ENCODE measurements around the gene NR3C1.

NR3C1 gene

DNA sequence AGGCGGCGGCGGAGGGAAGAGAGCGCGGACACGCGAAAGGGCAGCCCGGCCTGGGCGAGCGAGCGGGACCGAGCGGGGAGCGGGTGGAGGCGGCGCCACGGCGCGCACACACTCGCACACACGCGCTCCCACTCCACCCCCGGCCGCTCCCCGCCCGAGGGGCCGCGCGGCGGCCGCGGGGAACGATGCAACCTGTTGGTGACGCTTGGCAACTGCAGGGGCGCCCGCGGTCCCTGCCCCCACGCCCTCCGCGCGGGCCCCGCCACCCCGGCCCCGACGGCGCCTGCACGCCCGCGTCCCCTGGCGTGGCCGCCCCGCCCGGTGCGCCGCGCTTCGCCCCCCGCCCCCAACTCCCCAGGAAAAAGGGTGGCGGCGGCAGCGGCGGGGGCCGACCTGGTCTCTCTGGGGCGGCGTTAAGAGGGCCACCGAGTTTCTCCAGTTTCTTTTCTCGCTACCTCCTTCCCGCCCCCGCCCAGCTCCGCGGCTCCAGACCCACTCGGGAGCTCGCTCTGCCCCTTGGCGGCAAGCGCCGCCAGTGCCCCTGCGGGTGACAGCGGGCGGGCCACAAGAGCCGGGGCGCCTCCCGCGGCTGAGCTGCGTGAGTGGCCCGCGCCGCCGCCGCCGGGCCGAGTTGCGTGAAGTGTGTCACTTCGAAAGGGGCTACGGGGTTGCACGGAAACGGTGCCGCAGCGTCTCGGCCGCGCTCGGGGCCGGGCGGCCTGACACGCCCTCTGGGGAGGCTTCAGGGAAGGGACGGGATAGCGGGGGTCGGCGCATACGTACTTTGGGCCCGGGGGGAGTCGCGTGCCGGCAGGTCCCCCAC is at the start of gene NR3C1:
Gene NR3C1 (minus strand): TSS at position 94 of the 823 bp plus-strand sequence. CDS start 2,847 bp downstream, outside the sequence.
- DNase-seq = peak; percentile 10

DNA sequence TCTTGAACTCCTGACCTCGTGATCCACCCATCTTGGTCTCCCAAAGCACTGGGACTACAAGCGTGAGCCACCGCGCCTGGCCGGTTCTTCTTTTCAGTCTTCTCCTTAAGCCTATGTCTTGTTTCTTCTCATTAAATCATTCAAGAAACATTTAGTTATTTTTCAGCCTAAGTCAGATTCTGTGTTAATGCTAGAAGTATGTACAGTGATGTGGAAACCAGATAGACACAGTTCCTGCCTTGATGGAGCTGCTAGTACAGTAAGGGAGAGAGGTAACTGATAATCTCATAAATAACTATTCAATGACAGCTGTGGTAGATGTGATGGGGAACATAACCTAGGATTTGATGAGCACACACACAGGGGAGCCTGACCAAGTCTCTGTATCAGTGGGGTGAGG is 46.3 kb upstream of the NR3C1 start:
- no peak for DNase-seq

DNA sequence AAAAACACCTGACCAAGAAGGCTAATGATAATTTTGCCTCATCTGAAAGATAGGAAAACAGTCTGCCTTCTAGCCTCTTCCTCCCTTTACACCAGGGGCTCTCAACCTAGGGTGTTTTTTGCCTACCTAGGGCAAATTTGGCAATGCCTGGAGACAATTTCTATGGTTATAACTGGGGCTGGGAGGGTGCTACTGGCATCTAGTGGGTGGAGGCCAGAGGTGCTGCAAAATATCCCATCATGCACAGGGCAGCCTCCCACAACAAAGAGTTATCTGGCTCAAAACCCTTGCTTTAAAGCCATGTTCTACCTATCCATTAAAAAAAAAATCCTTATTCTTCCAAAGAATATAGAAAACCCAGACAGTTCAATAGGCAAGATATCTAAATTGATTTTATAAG is 45.0 kb upstream of the NR3C1 start:
- no peak for DNase-seq

DNA sequence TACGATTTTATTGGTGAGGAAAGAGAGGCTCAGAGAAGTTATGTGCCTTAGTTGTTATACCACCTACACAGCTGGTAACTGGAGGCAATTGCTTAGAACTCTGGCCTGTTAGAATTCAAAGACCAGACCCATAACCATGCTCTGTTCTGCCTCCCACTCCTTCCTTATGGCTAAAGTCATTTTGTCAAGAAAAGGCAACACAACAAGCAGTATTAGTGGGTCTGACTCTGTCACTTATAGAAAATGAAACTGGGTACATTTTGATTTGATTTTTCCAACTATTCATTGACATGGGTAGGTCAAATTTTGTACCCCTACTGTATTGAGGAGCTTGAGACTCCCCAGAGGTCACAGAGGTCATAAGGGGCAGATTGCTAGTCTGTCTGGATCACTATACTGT is 44.5 kb upstream of the NR3C1 start:
- no peak for DNase-seq

DNA sequence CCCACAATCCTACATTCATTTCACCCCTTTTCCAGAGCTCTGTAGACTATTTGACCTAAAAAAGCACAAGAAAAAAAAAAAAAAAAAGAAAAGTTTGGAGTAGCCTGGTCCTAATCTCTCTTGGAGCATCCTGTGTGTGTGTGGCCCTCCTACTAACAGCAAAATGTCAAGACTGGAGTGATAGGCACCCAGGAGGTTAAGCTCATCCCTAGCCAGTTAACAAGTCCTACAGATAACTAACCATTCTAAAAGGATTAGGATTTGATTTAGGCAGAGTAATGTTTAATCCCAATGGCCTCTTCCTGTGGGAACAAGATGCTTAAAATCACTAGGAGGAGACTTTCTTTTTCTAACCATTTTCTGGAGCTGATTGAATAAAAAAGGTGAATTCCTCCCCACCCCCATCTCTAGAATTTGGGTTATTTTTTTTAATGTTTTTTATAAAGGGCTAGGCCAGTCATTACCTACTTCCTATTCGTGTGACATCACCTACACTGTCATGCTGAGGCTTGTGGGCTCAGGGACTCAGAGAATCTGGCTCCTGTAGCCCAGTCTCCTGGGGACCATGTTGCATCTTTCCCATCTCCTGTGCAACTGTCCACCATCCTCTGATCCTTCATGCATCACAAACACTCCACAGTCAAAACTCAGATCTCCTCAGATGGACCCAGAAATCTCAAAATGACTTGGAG is 43.2 kb upstream of the NR3C1 start:
- no peak for DNase-seq

DNA sequence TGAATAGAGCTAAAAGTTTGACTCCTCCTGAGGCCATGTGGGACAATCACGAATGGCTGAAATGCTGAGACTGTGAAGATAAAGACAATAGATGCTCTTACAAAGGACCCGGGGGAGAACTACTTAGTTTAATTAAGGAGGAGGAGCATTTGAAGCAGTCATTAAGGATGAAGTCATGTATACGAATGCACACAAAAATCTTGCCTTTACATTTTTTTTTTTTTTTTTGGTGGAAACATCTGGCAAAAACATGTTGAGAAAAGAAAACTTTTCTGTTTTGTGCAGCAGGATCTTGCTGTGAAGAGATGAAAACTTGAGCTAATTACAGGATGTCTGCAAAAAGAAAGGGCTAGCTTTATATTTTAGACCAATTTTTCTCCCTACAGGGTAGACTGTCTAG is 42.3 kb upstream of the NR3C1 start:
- DNase-seq = no peak

DNA sequence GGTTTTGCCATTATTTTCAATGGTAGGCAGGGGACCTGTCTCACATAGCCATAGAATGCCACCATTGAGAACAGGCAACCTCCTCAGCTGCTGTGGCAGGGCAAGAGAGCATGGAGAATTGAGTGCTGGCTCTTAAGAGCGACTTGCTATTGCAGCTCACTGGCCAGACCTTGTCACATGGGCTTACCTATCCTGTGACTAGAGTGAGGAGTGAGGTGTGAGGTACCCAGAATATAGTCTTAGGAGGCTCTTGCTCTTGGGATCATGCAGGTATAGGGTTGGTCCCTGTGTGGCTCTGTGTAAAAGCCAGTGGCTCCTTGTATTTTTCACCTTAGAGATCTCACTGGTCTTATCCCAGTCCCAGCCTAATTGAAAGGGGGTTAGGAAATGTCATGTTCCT is 39.8 kb upstream of the NR3C1 start:
- no peak for DNase-seq

DNA sequence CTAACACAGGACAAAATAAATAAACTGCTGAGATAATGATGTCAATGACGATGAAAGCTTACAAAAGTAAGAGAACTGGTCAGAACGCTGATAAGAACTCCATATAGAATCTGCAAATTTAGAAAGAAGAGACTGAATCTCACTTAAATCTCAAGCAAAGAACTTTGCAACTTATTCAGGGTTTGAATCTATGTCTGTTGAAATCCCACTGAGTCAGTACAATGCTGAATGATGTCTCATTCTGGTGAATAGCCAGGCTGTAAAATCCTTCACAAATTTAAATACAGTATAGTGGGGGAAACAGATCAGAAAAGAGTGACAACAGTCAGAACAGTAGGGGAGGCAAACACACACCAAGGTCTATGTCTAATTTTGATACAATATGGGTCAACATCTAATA is 38.9 kb upstream of the NR3C1 start:
- DNase-seq = no peak

DNA sequence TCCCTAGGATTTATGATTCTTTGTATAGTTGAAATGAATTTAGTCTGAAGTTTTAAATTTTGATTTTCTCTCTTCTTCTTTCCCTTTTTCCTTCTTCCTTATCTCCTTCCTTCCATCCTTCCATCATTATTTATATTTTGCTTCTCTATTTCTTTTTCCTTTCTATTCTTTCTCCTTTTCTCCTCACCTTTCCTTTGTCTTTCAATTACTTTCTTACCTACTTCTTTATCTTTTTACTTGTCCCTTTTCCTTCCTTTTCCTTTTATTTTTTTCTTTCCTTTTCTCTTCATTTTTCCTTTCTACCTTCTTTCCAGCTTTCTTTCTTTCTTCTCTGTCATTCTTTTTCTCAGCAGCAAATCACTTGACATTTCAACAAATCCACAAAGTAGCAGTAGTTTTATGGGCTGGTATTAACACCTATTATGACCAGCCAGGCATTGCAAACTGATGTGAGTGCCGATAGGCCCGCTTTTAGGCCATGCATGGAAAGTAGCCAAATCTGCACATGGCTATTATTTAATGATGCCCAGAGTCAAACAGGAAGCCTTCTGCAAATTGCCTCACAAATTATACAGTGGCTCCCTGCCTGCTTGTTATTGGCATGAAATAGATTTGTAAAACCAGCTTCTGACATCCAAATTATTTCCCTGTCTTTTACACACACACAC is 37.1 kb upstream of the NR3C1 start:
- DNase-seq = no peak

DNA sequence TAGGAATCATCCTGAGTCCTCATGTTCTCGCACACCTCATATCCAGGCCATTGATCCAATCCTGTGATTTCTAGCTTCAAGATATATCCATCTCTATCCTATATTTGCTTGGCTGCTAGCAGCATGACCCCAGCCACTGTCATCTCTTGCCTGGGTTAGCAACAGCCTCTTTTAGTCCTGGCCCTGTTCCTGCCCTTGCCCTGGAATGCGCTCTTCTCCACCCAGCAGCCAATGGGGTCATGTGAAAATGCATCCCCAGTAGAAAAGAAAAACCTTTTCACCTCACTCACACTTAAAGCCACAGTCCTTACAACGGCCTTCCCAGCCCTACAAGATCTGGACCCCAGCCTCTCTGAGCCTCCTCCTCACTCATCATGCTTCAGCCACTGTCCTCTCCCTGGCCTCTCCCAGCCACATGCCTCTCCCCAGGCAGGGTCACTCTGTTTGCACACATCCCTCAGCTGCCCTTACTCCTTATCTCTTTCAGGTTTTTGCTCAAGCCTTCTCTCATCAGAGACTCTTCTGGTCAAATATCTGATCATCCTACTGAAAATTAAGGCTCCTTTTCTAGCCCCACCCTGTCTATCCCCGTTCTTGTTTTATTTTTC is 34.3 kb upstream of the NR3C1 start:
- no peak for DNase-seq

DNA sequence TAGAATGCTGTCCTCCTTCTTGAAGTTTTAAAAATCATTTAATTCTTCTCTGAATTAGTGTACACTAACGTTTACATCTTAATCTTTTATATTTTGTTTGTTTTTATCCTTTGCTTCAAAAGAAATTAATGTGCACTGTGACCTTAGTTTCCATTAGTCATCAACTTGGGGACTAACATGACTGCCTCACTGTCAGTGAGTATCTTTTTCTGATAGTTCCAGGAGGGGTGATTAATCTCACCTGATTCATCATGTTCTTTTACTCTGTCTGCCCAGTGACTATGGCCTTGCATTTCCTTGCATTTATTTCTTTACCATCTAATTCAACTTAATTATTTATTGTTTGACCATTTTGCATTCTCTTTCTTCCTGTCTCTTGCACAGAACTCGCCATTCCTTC is 33.4 kb upstream of the NR3C1 start:
- DNase-seq = no peak

DNA sequence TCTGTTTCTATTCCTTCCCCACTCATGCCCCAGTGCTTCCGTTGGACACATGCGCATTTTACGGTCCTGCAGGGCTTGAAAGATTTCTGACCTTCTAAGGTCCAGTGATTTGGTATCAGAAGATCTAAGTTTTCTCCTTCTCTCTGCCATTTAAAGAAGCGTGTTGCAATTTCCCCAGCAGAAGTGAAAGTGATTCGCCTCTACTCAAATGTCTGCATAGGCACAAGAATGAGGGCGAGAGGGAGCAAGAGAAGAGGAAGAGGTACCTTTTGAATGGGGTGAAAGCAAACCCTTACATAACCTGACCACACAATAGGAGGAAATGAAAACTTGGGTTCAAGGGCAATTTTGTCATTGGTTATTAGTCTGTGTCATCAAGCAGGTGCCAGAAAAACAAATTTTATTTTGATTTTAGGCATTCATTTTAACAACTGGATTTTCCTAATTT is 31.7 kb upstream of the NR3C1 start:
- no peak for DNase-seq

DNA sequence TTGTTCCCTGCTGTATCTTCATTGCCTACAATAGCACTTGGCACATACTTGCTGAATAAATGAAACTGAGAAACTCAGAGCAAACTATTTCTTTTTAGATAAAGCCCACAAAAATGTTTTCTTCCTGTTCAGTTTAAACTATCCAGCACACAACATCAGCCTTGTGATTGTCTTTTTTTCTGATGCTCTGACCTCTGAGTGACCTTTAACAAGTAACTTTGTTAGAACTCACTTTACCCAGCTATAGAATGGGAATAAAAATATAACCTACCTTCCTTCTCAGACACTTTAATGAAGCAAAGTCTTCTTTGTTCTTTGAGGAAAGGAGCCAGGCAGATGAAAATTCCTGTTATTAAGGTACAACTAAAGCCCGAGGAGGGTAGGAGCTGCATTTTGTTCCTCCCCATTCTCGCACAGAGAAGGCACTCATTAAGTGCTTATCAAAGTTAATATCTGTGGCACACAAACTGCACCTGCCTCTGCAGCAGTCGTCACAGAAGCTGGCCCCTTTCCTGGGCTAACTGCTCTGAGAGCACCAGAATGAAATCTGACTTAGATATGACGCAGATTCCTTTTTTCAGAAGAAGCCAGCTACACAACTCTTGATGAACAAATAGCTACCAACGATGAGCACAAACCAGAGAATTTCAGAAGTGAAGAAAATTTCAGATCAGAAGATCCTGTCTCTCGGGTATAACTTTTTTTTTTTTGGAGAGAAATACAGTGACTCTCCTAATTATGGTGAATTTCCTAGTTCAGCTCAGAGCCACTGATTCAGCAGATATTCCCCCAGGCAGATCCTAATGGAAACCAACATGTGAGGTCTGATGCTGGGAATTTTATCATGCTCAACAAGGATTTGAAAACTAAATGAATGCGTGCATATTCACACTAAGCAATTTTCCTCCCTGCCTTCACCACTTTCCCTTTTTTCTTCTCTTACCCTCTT is 31.0 kb upstream of the NR3C1 start:
- no peak for DNase-seq

DNA sequence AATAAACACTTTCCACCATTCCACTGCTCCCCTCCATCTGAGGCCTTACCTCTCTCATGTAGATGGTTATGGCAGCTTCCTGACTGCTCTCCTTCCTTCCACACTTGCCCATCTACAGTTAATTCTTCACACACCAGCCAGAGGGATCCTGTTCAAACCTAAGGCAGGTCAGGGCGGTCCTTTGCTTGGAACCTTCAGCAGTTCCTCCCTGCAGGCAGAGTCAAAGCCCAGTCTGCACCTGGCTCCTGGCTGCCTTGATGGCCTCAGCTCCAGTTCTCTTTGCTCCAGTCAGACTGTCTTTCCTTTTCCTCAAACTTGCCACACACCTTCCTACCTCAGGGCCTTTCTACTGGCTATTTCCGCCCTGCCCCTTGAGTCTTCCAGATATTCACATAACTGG is 30.2 kb upstream of the NR3C1 start:
- no peak for DNase-seq

DNA sequence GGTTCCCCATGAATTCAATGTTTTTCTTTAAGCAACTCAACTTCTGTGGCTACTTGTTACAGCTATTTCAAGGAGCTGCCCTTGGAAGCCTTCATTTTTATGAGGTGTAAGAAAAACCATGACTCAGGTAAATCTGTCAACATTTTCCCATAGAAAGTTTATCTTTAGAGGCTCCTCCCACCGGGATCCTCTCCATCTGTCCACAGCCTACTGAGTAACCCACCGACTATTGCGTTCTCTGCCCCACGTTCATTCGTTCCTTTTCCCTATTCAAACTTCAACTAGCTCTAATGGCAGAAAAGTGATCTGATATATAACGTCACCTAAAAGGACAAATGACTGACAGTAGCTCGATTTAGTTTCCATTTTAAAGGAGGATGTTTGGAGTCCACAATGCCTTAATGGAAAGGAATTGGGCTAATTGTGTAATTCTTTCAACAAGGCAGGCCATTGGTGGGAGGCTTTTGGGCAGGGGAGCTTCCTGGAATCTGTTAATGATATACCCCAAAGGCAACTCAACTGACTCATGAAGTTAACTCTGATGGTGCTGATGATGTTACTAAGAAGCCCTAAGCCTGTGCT is 29.3 kb upstream of the NR3C1 start:
- DNase-seq = no peak

DNA sequence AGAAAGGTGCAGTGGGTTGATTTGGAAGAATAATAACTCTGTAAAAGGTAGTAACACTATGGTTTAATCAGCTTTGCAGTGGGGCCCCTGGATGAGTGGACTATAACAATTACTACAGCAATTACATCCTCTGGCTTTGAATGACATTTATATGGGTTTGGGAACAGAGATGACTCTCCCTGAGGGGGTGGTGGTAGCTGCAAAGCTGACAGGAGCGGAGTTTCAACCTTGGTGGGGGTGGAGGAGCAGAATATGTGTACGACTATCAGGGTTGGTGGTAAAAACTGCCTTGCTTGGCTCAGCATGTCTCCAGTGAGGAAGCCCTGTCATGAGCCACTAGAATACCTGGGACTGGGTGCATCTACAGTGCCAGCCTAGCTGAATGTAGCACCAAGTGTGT is 28.3 kb upstream of the NR3C1 start:
- no peak for DNase-seq

DNA sequence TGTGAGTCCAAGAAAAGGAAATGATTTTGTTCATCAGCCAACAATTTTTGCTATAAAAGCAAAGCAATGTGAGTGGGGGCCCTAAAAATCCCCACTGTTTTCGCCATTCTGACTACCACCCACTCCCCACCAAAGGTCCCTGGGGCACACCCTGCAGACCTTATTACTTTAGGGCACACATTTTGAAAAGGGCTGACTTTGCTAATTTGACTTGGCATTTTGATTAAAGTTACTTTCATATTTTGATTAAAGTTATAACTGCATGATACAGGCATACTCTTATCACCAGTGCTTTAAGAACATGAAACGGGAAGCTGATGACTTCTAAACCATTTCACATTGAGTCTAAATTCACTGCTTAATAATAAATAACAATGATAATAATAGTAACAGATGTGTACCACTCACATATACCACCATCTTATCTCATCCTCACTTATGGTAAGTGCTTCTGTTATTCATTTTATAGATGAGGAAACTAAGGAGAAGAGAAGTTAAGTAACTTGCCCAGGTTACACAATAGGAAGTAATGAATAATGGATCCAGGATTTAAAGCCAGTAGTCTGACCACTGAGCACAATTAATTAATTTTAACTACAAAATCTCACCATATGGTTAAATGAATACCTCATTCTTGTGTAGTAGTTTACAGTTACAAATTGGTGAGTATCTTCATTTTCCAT is 25.4 kb upstream of the NR3C1 start:
- DNase-seq = no peak

DNA sequence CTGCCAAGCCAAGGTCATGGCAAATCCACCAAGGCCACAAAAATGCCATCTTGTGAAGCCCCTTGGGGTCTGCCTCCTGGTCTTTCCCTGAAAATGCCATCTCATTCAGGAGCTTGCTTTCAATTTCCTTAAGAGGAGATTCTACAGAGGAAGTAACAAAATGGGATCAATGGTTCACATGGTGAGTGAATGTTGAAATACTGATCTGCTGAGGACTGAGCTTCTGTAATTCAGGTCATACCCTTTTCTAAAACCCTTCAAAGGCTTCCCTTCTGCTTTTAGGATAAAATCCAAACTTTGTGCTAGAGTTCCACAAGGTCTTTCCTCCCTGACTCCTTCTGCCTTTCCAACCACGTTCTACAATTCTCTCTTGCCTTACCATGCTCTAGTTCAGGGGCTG is 24.7 kb upstream of the NR3C1 start:
- no peak for DNase-seq

DNA sequence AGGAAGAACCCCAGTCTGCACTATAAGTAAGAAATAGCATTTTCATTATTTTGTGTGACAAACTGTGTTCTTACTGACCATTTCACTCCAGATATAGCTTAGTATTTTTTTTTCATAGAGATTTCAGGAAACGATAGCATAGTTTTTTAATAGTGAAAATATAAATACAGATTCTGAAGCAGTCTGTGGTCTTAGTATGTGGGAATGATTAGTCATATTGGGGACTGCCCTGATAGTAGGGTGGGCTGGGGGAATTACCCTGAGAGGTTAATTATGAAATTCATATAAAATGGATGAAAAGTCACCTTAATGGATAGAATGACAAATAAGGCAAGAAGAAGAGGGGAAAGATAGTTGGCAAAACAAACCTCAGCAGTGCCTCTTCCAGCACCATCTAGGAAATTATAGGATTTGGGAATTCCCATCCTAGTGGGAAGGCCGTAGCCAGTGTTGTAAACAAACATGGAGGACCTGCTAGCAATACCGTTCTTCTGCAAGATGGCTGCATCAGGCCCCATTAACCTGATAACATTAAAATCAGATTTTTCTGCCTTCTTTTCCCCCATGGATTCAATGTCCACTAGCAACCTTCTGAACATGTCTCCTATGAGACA is 23.7 kb upstream of the NR3C1 start:
- no peak for DNase-seq

DNA sequence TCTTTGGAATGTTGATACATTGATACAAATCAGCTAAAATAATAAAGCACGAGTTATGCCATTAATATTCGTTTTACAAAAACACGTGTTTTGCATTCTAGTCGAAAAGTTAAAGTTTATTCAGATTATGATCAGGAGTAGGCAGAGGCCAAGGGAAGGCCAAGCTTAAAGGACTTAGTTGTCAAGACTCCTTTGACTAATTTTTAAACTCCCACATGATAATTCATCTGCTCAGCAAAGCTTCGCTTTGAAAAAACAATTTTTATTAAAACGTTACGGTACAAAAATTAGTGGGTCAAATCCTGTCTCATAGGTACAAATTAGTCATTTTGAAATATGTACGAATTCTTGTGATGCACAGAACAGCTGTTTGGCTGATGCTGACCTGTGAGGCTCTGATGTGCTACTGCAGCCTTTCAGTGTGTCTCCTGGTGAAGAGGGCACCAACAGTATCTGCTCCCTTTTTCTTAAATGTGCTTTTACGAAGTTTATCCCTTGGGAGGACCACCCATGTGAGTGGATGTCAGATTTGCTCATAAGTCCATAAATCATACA is 23.0 kb upstream of the NR3C1 start:
- DNase-seq = no peak

DNA sequence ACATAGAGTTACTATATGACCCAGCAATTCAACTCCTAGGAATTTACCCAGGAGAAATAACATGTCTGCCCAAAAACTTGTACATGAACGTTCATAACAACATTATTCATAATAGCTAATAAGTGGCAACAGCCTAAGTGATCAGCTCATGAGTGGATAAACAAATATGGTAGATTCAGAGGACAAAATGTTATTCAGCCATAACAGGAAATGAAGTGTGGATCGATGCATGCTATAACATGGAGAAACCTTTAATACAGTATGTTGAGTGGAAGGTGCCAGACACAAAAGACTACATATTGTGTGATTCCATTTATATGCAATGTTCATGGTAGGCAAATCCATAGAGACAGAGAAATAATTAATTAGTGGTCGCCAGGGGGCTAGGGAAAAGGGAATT is 22.3 kb upstream of the NR3C1 start:
- DNase-seq = no peak
